Activated CD8-positive, alpha-beta memory T cell treated with anti-CD3 and anti-CD28 coated beads for 36 hours (primary cell): ENCODE measurements around the gene KRT80. TPM values are rescaled to one million over a fixed set of nuclear protein-coding genes. Genes with fewer than 3 reads are reported as not detected.

Experiments used
- CTCF ChIA-PET: fragments of 350-600 bp; sonication (Branson Sonifier 250); formaldehyde crosslinking; loops from one replicate; lab custom pipeline; 2021; ENCODE audit warnings: antibody characterized with exemption; lab: Charles Lee
- POLR2A ChIA-PET: fragments of 350-600 bp; sonication (Branson Sonifier 250); formaldehyde crosslinking; loops from one replicate; lab custom pipeline; 2021; ENCODE audit warnings: antibody characterized with exemption; lab: Charles Lee
- total RNA-seq, 2 experiments: library from RNA; stranded (reverse); gene quantifications; one replicate each; pipeline ENCODE4 v1.2.3, GENCODE V29; 2021

The KRT80 gene
- total RNA-seq, 2 experiments from 2014 or later: not detected

DNA sequence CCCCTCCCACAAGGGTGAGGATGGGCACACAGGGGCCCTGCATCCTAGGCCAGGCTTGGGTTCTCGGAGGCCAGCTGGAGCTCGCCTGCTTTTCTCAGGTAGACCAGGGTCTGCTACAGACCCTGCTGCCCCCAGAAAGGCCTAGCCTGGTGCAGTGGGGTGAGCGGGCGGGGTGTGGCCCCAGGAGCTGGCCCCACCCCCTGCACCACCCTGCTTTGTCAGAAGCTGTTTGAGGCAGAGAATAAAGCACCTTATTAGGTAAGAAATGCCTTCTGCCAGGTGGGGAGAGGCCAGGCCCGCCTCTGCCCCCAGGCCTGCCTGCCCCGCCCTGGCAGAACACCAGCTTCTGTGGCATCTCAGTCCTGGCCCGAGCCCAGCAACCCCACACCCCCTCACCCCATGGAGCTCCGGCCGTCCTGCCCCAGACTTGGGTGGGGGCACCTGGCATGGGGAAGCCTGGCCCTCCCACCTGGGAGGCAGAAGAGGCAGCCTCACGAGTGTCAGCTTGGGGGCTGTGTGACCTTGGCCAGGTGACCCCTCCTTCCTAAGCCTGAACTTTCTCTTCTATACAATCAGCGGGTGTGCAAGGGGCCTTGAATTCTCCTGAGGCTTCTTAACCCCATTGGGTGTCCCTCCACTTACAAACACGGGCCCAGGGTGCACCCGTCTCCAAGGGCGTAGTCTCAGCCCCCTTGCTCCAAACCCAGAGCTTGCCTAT lies 43.2 kb downstream of the KRT80 start:
- POLR2A ChIA-PET: no interaction called here
- CTCF ChIA-PET: interaction anchor here (0.8 to 1.1 kb wide), 2 partner anchors 9 to 179 kb away, joined by 3 read pairs; no protein-coding TSS in a partner anchor

GRCh38 chr12:52147964-52148463 lies 43.8 kb downstream of the KRT80 start:
- POLR2A ChIA-PET: no interaction called here
- CTCF ChIA-PET: interaction anchor here (1.3 kb wide), 1 partner anchor 8 kb away, joined by 4 read pairs; no protein-coding TSS in a partner anchor

GRCh38 chr12:52147367-52147963 lies 44.3 kb downstream of the KRT80 start:
- ChIA-PET CTCF (interaction anchor here (1.3 kb wide), 1 partner anchor 9 kb away, joined by 4 read pairs; no protein-coding TSS in a partner anchor), POLR2A (no interaction called here)

GRCh38 chr12:52146822-52147366 lies 44.9 kb downstream of the KRT80 start:
- ChIA-PET CTCF (interaction anchor here (1.3 kb wide), 1 partner anchor 10 kb away, joined by 4 read pairs; no protein-coding TSS in a partner anchor), POLR2A (no interaction called here)

GRCh38 chr12:52146089-52146821 lies 45.6 kb downstream of the KRT80 start:
- ChIA-PET CTCF (interaction anchor here (1.3 kb wide), 1 partner anchor 10 kb away, joined by 4 read pairs; no protein-coding TSS in a partner anchor), POLR2A (no interaction called here)

DNA sequence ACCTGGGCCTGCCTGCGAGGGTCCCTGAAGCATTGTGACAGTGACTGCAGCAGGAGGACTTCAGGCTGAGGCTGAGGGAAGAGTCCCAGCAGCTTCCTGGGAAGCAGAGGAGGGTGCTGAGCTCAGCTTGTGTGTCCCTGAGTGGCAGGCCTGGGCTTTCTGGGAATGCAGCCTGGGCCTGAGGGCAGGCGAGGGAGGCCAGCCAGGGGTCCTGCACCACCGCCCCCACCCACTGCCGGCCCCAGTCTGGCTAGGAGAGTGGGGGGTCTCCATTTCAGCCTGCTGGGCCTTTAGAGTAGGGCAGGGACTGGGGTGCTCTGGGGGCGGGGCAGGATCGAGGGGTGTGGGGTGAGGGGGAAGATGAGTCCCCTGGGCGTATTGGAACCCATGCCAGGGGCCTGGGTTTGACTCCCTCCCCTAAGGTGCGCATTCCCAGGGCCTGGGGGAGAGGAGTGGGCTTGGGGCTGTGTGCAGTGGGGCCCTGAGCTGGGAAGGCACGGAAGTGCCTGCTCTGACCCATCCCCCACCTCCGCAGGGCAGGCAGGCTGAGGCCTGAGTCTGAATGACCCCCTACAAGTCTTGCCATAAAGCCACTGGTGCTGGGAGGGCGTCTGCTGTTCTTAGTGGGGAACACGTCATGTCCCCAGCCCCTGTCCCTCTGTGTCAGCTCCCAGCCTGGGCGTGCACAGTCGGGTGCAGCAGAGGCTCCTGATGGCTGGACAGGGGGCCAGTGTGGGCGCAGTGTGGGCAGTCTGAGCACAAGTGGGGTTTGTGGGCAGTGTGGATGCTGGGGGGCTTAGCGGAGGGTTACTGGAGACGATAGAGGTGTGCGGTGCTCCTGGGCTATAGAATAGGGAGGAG lies 46.4 kb downstream of the KRT80 start:
- ChIA-PET POLR2A (no interaction called here), CTCF (no interaction called here)

- POLR2A ChIA-PET: no interaction called here
- CTCF ChIA-PET: no interaction called here
Measured at GRCh38 chr12:52144512-52145227, 47.1 kb downstream of the KRT80 start.

DNA sequence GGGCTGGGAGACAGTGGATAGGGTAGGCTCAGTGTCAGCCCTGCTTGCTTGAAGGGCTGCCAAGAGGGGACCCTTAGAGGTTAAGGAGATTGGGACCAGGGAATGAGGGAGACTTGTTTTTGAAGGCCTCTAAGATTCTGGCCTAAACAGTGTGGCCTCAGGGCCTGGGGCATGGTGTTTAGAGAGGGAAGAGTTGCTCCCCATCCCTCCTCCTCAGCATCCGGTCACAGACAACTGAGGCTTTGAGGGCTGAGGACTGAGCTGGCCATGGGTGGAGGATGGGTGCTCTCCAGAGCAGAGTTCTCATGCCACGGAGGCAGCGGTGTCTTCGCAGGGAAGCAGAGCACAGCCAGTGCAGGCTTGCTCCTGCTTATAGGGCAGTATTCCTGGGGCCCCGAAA lies 49.4 kb downstream of the KRT80 start:
- ChIA-PET CTCF (no interaction called here), POLR2A (no interaction called here)

GRCh38 chr12:52141875-52142274 lies 49.9 kb downstream of the KRT80 start:
- ChIA-PET CTCF (no interaction called here), POLR2A (no interaction called here)

DNA sequence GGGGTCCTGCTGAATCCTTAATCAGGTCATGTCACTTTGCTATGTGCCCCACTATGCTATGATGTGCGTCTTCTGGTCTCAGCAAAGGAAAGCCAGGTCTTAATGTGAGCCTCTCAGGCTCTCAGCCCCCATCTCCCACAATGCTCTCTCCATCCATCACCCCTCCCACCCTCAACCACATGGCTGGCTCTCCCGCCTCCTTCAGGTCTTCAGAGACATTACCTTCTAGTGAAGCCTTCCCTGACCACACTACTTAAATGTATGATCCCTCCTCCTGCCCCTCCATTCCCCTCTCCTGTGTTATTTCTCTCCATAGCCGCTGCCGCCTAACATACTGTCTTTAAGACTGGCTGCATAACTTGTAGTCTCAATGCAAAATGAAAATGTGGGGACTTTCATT lies 50.5 kb downstream of the KRT80 start:
- POLR2A ChIA-PET: no interaction called here
- CTCF ChIA-PET: no interaction called here

GRCh38 chr12:52139579-52140062 lies 52.2 kb downstream of the KRT80 start:
- ChIA-PET CTCF (no interaction called here), POLR2A (no interaction called here)

- ChIA-PET POLR2A (no interaction called here), CTCF (interaction anchor here (1.4 kb wide), 1 partner anchor 10 kb away, joined by 4 read pairs; no protein-coding TSS in a partner anchor)
Measured at GRCh38 chr12:52139147-52139546, 52.7 kb downstream of the KRT80 start.

GRCh38 chr12:52137746-52138145 lies 54.1 kb downstream of the KRT80 start:
- ChIA-PET POLR2A (no interaction called here), CTCF (interaction anchor here (1.4 kb wide), 1 partner anchor 8 kb away, joined by 4 read pairs; no protein-coding TSS in a partner anchor)

DNA sequence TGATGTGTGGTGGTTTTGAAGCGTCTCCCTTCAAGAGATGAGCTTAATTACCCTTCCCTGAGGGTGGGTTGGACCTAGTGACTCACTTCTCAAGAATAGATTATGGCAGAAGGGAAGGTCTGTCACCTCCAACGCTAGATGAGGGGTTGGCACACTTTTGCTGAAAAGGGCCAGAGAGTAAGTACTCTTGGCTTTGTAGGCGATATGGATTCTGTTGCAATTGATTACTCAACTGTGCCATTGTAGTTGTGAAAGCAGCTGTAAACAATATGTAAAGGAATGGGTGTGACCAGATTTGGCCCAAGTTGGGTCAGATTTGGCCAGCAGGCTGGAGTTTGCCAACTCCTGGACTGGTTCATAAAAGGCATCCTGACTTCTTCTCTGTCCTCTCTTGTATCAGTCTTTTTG lies 59.1 kb downstream of the KRT80 start:
- CTCF ChIA-PET: interaction anchor here (1.1 kb wide), 1 partner anchor 10 kb away, joined by 4 read pairs; no protein-coding TSS in a partner anchor
- POLR2A ChIA-PET: no interaction called here

DNA sequence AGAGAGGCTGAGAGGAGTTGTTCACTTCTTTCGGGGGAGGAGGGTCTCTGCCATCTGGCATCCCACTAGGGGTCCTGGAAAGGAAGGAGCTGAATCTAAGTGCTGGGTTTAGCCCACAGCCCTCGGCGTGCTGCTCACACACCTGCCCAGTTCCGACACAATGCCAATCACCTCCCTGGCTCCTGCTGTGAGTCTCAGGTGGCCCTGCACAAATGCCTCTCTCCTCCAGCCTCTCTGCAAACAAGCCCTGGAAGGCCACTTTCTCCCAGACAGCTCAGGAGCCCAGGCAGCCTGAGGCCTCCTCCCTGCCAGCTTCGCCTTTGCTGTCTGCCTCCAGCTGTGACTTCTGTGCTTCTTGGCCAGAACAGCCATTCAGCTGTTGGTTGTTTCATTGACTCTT lies 61.1 kb downstream of the KRT80 start:
- CTCF ChIA-PET: interaction anchor here (2.0 kb wide), 1 partner anchor 8 kb away, joined by 4 read pairs; no protein-coding TSS in a partner anchor
- POLR2A ChIA-PET: no interaction called here

GRCh38 chr12:52127683-52128450 lies 63.9 kb downstream of the KRT80 start:
- ChIA-PET CTCF (interaction anchor here (1.0 kb wide), 1 partner anchor 45 kb away, joined by 3 read pairs; no protein-coding TSS in a partner anchor), POLR2A (no interaction called here)
